ENCODE data around the gene LAD1. TPM values are rescaled to one million over a fixed set of nuclear protein-coding genes. Genes with fewer than 3 reads are reported as not detected.

The LAD1 gene
- total and polyA plus RNA-seq, 2 of the 13 experiments (the other 11 are each of a cell fraction or from before 2014, with no cell fraction given), result 10.8 to 65.6 TPM

DNA sequence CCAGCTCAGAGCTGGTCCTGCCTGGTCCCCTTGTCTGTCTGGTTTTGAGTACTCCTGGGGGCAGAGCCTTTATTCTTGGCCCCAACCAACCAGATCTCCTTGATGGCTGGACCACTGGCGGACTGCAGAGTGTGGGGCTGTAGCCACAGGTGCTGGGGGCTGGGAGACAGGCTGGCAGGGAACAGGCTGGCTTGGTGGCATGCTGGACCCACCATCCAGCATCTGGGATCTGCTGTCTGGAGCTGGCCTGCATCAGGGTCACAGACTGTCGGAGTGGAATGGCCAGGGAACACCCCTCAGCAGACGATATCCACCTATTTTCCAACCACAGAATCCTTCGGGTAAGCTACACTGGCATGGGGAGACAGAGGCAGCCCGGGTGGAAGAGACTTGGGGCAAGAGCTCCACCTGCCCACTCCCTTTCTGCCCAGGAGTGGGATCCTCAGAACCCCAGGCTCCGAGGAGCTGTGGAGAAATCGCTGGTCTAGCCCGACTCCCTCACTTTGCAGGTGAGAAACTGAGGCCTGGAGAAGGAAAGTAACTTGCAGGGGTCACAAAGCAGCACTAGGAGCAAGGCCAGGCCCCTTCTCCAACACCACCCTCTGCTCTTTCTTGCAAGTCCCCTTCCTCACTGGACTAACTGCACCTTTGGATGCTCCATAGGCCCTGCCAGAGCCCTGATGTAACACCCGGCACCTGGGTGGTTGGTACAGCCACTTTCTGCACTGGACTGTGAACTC lies 62.2 kb downstream of the LAD1 start (continued):
- TF ChIP-seq, protein P1, sequence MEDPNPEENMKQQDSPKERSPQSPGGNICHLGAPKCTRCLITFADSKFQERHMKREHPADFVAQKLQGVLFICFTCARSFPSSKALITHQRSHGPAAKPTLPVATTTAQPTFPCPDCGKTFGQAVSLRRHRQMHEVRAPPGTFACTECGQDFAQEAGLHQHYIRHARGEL (CRISPR knock-in tag; IDR thresholded peaks at IDR 0.05), result no peak
- no peak for TF ChIP-seq TBX3 (IDR thresholded peaks at IDR 0.05; ENCODE audit: borderline replicate concordance)
- TF ChIP-seq, protein P2, sequence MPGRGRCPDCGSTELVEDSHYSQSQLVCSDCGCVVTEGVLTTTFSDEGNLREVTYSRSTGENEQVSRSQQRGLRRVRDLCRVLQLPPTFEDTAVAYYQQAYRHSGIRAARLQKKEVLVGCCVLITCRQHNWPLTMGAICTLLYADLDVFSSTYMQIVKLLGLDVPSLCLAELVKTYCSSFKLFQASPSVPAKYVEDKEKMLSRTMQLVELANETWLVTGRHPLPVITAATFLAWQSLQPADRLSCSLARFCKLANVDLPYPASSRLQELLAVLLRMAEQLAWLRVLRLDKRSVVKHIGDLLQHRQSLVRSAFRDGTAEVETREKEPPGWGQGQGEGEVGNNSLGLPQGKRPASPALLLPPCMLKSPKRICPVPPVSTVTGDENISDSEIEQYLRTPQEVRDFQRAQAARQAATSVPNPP (CRISPR knock-in tag; IDR thresholded peaks at IDR 0.05), result no peak
- TF ChIP-seq, protein P3, sequence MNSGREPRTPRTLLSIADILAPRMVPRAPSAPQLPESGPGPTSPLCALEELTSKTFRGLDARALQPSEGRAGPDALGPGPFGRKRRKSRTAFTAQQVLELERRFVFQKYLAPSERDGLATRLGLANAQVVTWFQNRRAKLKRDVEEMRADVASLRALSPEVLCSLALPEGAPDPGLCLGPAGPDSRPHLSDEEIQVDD (CRISPR knock-in tag; IDR thresholded peaks at IDR 0.05; ENCODE audit: borderline replicate concordance), result no peak
- TF ChIP-seq, protein P4, sequence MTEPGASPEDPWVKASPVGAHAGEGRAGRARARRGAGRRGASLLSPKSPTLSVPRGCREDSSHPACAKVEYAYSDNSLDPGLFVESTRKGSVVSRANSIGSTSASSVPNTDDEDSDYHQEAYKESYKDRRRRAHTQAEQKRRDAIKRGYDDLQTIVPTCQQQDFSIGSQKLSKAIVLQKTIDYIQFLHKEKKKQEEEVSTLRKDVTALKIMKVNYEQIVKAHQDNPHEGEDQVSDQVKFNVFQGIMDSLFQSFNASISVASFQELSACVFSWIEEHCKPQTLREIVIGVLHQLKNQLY (CRISPR knock-in tag; IDR thresholded peaks at IDR 0.05), result no peak

DNA sequence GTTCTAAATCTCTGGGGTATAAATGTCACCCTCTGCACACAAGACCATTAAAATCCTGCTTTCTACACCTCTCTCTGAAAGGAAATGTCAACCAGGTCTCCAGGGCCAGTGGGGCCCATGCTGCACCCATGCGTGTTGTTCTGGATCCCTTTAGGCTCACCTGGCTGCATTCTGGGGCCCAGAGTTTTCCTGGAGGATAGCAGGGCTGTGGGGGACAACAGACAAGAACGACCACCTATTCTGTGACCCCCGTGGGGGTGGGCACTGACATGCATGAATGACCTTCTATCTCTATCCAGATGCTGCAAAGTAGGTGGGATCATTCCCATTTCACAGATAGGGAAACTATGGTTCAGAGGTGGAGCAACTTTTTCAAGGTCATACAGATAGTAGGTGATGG lies 63.2 kb downstream of the LAD1 start:
- whole genome bisulfite sequencing (ENCODE audit: low lambda C conversion rate), result 0% methylated on average over 1 of the region's 3 CpGs
- no peak overlapping the region for H3K27ac ChIP-seq (ENCODE audit: extremely low read length, insufficient read depth, low read length)
- no peaks in the 10 kb centered on the region for H3K36me3 ChIP-seq (replicated peaks in 1 of 2; ENCODE audit: control insufficient read depth in 1 of 2, insufficient read depth in 2 of 2, low read length in 2 of 2)
- H4K20me1 ChIP-seq (ENCODE audit: insufficient read depth, low read length), result no peaks in the 10 kb centered on the region
- H3K79me2 ChIP-seq (ENCODE audit: insufficient read depth, low read length), result no peaks in the 10 kb centered on the region
- no peak for FAIRE-seq
- DNase-seq (ENCODE audit: low spot score), result no peak
- POLR2A ChIA-PET, result no interaction called here
- H3K4me1 ChIP-seq (ENCODE audit: insufficient read depth, low read length), result no peaks in the 10 kb centered on the region
- peaks cover 2% of the 10 kb centered on the region for H3K9me3 ChIP-seq (ENCODE audit: low read length)
- in situ Hi-C loops (cut with HindIII; ENCODE audit: extremely low pct_ligation_motif_present, low pct_unique_long_range_greater_than_20kb) (no loop called here), intact Hi-C loops (cut with micrococcal nuclease; ENCODE audit: unreplicated experiment) (no loop called here)
- H3K27me3 ChIP-seq (ENCODE audit: control insufficient read depth in 1 of 2, insufficient read depth in 2 of 2, low read length in 2 of 2), result peaks cover 0 to 5% of the 10 kb centered on the region in 2 experiments; a peak in 1 of 5 replicates
- no peak overlapping the region for H2AFZ ChIP-seq (ENCODE audit: low read length)
- CTCF ChIA-PET (ENCODE audit: low intra/inter-chr PET ratio, low total read pairs), result no interaction called here
- no peak overlapping the region for H3K4me2 ChIP-seq (ENCODE audit: low read depth, low read length)
- no TSS peak for BruUV-seq (replicated peaks)
- H3K9ac ChIP-seq (ENCODE audit: insufficient read depth, low read depth, low read length), result no peak overlapping the region
- no peak for ATAC-seq
- H3K4me3 ChIP-seq (replicated peaks in 1 of 3; ENCODE audit: insufficient read depth in 1 of 3, low read depth in 2 of 3, low read length in 3 of 3), result no peak overlapping the region
- TF ChIP-seq ZNF746 (CRISPR knock-in tag; IDR thresholded peaks at IDR 0.05) (no peak), MBD4 (IDR thresholded peaks at IDR 0.05; ENCODE audit: borderline replicate concordance, low read length) (no peak), FOXA1 (IDR thresholded peaks at IDR 0.05) (no peak), FOXA1 (CRISPR knock-in tag; IDR thresholded peaks at IDR 0.05) (no peak)
- TF ChIP-seq, protein P5, sequence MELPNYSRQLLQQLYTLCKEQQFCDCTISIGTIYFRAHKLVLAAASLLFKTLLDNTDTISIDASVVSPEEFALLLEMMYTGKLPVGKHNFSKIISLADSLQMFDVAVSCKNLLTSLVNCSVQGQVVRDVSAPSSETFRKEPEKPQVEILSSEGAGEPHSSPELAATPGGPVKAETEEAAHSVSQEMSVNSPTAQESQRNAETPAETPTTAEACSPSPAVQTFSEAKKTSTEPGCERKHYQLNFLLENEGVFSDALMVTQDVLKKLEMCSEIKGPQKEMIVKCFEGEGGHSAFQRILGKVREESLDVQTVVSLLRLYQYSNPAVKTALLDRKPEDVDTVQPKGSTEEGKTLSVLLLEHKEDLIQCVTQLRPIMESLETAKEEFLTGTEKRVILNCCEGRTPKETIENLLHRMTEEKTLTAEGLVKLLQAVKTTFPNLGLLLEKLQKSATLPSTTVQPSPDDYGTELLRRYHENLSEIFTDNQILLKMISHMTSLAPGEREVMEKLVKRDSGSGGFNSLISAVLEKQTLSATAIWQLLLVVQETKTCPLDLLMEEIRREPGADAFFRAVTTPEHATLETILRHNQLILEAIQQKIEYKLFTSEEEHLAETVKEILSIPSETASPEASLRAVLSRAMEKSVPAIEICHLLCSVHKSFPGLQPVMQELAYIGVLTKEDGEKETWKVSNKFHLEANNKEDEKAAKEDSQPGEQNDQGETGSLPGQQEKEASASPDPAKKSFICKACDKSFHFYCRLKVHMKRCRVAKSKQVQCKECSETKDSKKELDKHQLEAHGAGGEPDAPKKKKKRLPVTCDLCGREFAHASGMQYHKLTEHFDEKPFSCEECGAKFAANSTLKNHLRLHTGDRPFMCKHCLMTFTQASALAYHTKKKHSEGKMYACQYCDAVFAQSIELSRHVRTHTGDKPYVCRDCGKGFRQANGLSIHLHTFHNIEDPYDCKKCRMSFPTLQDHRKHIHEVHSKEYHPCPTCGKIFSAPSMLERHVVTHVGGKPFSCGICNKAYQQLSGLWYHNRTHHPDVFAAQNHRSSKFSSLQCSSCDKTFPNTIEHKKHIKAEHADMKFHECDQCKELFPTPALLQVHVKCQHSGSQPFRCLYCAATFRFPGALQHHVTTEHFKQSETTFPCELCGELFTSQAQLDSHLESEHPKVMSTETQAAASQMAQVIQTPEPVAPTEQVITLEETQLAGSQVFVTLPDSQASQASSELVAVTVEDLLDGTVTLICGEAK (IDR thresholded peaks at IDR 0.05), result no peak
- TF ChIP-seq, protein P5 (CRISPR knock-in tag; IDR thresholded peaks at IDR 0.05), result no peak

All from HepG2 (cell line).